Stimulated activated CD4-positive, alpha-beta T cell treated with anti-CD3 and anti-CD28 coated beads, Interleukin-4, amount 100 ng/mL, for 48 hours (primary cell): ENCODE results near the gene MTG1.
A peak's percentile ranks its signal among the peaks of the same experiment; 100 is the strongest.
"Not testable (repeated sequence)": the region's sequence is repeated elsewhere in the genome, so short reads cannot be mapped to it uniquely, and the experiment has no call there.

ENCODE experiments used
- DNase-seq, 2 donors: peaks; one replicate each; pipeline ENCODE4 v3.0.0-alpha.2; 2020; ENCODE audit warnings: low read depth in 2 of 2

The MTG1 gene

GRCh38 chr10:133359554-133359971 is 34.4 kb upstream of the MTG1 start:
- no peak for DNase-seq

GRCh38 chr10:133359972-133360610 is 33.9 kb upstream of the MTG1 start:
- no peak for DNase-seq

GRCh38 chr10:133361227-133361626 is 32.7 kb upstream of the MTG1 start:
- no peak for DNase-seq

- no peak for DNase-seq
Observed at GRCh38 chr10:133361773-133362441, 32.0 kb upstream of the MTG1 start.

GRCh38 chr10:133362846-133363245 is 31.1 kb upstream of the MTG1 start:
- DNase-seq, result no peak

DNA sequence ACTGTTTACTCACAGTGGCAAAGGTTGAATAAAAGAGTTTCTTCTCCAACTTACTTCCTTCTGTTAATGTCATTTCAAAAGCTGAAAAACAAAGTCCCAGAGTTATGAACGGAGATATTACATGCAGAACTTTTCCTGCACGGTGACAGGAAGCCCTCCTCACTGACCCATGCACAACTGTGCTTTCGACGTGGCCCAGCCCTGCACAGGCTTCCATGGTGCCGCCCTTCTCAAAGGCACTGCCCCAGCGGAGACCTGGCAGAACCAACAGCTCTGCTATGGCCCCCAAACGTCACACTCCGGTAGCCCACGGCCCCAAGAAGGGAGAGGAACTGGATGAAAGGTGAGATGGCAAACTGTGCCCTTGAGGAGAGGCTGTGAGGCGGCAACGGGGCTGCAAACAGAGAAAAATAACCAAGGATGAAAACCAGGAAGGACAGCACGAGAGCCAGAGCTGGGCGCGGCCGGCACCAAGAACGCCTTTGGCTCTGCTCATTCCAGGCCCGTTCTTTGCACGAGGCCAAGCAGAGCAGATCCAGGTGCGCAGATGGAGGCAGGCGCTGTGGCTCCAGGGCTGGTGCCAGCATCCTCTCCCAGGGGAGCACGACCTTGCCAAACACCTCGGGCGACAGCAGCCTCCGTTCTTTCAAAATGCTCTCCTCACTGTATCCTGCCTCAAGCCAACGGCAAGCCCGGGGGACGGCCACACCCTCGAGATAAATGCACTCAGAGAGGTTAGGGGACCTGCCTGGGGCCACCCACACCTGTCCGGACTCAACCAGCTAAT is 29.1 kb upstream of the MTG1 start:
- no peak for DNase-seq

DNA sequence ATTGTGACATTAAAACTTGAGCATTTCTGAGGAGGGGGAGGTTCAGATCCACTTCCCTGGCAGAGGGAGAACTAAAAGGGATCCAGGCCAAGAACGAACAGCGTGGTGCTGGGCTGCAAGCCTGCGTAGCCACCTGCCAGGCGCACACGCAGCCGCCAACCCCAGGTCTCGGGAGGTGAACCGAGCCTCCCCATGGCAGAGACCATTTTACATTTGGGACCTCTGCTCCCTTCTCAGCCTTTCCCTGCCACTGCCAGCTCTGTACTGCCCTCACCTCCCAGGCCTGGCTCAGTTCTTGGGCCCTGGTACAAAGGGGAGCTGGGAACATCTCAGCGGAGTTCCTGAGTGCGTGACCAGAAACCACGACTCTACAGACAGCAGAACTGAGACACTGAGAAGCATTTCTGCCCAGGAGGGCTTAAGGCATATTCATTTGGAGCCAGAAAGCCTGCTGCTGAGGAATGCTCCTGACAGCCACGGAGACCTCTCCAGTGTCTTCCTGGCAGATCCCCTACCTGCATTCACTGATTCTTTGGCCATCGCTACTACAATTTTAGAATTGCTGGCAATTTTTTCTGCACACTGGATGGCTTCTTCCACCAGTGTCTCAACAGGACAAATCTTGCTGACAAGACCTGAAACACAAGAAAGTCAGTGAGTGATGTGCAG is 28.4 kb upstream of the MTG1 start:
- DNase-seq, result no peak

GRCh38 chr10:133366130-133366478 is 27.9 kb upstream of the MTG1 start:
- DNase-seq, result no peak

- no peak for DNase-seq
Observed at GRCh38 chr10:133366751-133367150, 27.2 kb upstream of the MTG1 start.

DNA sequence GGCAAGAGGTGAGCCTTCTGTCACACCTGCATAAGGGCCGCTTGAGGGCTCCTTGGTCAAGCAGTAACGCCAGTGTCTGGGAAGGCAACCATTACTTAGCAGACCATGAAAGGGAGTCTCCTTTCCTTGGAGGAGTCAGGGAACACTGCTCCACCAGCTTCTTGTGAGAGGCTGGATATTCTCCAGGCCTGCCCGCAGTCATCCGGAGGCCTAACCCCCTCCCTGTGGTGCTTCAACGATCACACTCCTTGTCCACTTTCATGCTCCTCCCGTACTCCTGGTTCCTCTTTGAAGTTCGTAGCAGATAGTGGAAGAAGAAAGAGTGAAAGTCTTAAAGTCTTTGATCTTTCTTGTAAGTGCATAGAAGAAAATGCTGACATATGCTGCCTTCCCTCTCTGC is 26.5 kb upstream of the MTG1 start:
- not testable (repeated sequence) for DNase-seq

DNA sequence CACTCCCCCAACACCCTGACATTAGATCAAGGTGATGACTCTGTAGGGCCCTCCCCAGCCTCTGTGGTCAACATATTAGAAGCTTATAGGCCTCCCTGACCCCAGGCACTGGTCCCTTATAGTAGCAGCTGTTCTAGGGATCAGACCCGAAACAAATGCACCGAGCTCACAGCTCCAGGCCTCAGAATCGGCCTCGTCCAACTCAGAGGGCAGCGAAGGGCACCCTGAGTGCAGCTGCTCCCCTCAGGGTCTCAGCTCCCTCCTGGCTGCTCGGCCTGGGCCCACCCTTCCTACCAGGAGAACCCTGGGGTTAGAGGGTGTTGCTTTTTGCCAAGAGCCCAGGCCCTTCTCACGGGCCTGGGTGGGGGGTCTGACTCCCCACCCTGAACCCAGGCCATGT is 25.8 kb upstream of the MTG1 start:
- no peak for DNase-seq

GRCh38 chr10:133370030-133370786 is 23.7 kb upstream of the MTG1 start:
- DNase-seq, result no peak

- no peak for DNase-seq
Observed at GRCh38 chr10:133372507-133372906, 21.4 kb upstream of the MTG1 start.

GRCh38 chr10:133373174-133374090 is 20.5 kb upstream of the MTG1 start, which contains the start of gene ECHS1:
TSS of gene ECHS1 (minus strand) at chr10:133373354. CDS start at chr10:133373333, 21 bp downstream.
- peak; percentile 93 to 95 for DNase-seq

DNA sequence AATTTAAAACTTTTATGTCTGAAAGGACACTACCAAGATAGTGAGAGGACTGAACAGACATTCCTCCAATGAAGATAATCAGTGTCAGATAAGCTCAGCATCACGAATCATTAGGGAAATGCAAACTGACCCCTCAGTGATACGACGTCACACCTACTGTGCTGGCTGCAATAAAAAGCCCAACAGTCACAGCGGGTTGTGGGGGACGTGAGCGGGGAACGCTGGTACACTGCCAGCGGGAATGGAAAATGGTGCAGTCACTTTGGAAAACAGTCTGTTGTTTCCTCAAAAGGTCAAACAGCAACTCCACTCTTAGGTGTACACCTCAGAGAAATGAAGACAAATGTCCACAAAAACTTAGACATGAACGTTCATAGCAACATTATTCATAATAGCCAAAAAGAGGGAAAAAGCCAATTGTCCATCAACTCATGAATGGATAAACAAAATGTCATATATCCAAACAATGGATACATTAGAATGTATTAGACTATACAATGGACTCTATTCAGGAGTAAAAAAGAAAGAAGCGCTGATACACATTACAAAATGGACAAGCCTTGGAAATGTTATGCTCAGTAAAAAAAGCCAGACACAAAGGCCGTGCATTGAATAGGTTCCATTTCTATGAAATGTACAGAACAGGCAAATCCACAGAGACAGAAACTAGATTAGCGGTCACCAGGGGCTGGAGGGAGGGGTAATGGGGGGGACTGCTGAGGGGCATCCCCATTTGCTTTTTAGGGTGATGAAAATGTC is 18.4 kb upstream of the MTG1 start:
- no peak for DNase-seq

GRCh38 chr10:133376183-133376582 is 17.8 kb upstream of the MTG1 start:
- not testable (repeated sequence) for DNase-seq

DNA sequence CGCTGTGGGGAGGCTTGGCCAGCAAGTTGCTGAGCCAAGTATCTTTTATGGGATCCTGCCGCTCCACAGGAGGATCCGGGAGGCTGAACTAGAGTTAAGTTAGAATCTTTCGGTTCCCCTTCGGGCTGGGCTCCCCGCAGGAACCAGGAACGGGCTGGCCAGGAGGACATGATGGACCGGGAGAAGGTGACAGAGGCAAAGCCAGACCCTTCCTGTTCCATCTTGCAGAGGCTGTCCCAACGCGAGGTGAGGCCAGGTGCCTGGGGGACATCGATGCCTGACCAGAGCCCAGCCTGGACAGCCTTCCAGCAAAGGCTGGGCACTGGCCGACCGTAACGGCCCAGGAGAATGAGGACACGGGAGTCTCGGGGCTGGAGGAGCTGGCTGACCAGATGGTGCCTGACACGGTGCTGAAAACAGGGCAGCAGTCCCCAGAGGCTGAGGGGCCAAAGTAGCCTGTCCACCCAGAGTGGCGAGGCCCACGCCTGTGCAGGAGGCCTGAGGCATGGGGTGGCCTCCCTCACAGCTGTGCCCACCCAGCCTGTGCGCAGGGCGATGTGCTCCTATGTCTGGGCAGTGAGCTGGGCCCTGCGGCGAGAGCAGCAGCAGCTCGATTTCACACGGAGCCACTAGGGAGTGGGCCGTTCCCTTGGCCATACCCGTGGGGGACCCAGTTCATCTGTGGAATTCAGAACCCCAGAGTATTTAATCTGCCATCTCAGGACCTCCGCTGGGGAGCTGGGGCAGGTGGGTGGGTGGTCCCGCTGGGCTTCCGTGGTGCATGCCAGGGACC is 16.7 kb upstream of the MTG1 start:
- DNase-seq, result no peak

DNA sequence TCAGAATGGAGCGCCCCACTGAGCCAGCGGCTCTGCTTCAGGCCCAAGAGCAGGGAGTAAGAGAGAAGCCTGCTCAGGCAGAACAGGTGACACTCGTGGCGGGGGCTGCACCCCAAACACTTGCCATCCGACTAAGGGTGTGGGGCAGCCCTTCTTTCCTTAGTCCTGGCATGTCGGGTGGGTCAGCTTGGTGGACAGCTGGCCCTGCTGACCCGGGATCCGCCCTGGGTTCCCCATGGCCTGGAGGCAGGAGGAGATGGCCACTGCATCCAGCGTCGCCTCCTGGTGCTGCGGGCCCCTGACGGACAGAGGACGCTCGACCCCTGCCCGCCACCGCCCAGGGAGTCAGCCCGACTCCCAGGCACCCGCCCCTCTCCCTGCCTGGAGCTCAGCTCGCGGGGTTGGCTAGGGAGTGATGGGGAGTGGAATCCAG is 16.1 kb upstream of the MTG1 start:
- no peak for DNase-seq
